GM15510 (cell line): ENCODE results near the gene ZXDC.

Source experiments
- POLR2A ChIP-seq: IDR thresholded peaks from 3 replicates; pipeline ENCODE4 v1.6.1; 2011; ENCODE audit warnings: borderline replicate concordance; ENCODE audit not compliant: insufficient read length; ENCODE audit errors: extremely low read depth

ZXDC gene

GRCh38 chr3:126406389-126407296, 69.0 kb downstream of the ZXDC start:
- no peak for TF ChIP-seq POLR2A

- no peak for TF ChIP-seq POLR2A
These were observed 72.9 kb downstream of the ZXDC start for GRCh38 chr3:126402666-126403302.

GRCh38 chr3:126402178-126402577, 73.5 kb downstream of the ZXDC start:
- TF ChIP-seq POLR2A: no peak

GRCh38 chr3:126401611-126402160, 74.0 kb downstream of the ZXDC start:
- no peak for TF ChIP-seq POLR2A

- TF ChIP-seq POLR2A: no peak
These were observed 75.9 kb downstream of the ZXDC start for GRCh38 chr3:126399756-126400155.

- TF ChIP-seq POLR2A: no peak
These were observed 76.3 kb downstream of the ZXDC start for GRCh38 chr3:126399351-126399735.

GRCh38 chr3:126398423-126399350, 77.0 kb downstream of the ZXDC start:
- TF ChIP-seq POLR2A: no peak

GRCh38 chr3:126397610-126398422, 77.9 kb downstream of the ZXDC start:
- TF ChIP-seq POLR2A: no peak

GRCh38 chr3:126396536-126396935, 79.2 kb downstream of the ZXDC start:
- no peak for TF ChIP-seq POLR2A

GRCh38 chr3:126395846-126396513, 79.7 kb downstream of the ZXDC start:
- no peak for TF ChIP-seq POLR2A

- TF ChIP-seq POLR2A: no peak
These were observed 80.7 kb downstream of the ZXDC start for GRCh38 chr3:126394977-126395321.

- TF ChIP-seq POLR2A: no peak
These were observed 81.3 kb downstream of the ZXDC start, which contains the start of gene CFAP100 for GRCh38 chr3:126394179-126394976. Gene CFAP100 (plus strand): TSS chr3:126394909. CDS start chr3:126396001, 1,092 bp downstream.
